Tibial artery (tissue), 4 donors: ENCODE measurements around the gene ADARB1.

Experiments
- DNase-seq, 2 donors: peaks; one replicate each; pipeline ENCODE4 v3.0.0-alpha.2; 2019
- H3K27ac ChIP-seq, 2 donors: fragments of 200-600 bp; sonication (generic) in 1 of 2; 1 replicate in 1 of 2; 2 replicates in 1 of 2; pipeline ENCODE4 v1.5.1; 2018 to 2019; ENCODE audit warnings: mild to moderate bottlenecking in 1 of 2
- H3K27me3 ChIP-seq, 2 donors: fragments of 200-600 bp; sonication (generic) in 1 of 2; one replicate each; pipeline versions ENCODE4 v1.5.1 to v1.6.0; 2016 to 2019
- H3K36me3 ChIP-seq, 3 donors: fragments of 200-600 bp; sonication (generic) in 2 of 3; one replicate each; pipeline ENCODE4 v1.5.1; 2016 to 2019; ENCODE audit warnings: mild to moderate bottlenecking in 2 of 3
- H3K4me1 ChIP-seq, 4 donors: fragments of 200-600 bp; sonication (generic) in 2 of 4; 1 replicate in 3 of 4; 2 replicates in 1 of 4; pipeline ENCODE4 v1.5.1; 2016 to 2019
- H3K4me3 ChIP-seq, 2 donors: fragments of 200-600 bp; sonication (generic) in 1 of 2; 1 replicate in 1 of 2; 2 replicates in 1 of 2; pipeline ENCODE4 v1.5.1; 2018 to 2019; ENCODE audit warnings: mild to moderate bottlenecking in 2 of 2
- H3K9me3 ChIP-seq, 3 donors: fragments of 200-600 bp; sonication (generic) in 1 of 3; one replicate each; pipeline ENCODE4 v1.5.1; 2016 to 2019
- CTCF ChIP-seq, 2 experiments: fragments of 200-600 bp in 1 of 2; fragments of 450-650 bp in 1 of 2; IDR thresholded peaks; one replicate each; pipeline ENCODE4 v1.5.1; 2017 to 2019; ENCODE audit warnings: antibody characterized with exemption in 2 of 2, mild to moderate bottlenecking in 1 of 2, moderate library complexity in 1 of 2
- intact Hi-C: fragments of 100-400 bp; cut with DNase I; formaldehyde crosslinking; loops from one replicate; pipeline ENCODE4 v1.15.0; 2023; ENCODE audit warnings: low total_unique reads

ADARB1 gene

GRCh38 chr21:45225041-45225740 lies 150.8 kb downstream of the ADARB1 start:
- intact Hi-C loops, result loop anchor here (10.0 kb wide), 1 partner anchor 50 kb away; no protein-coding TSS in a partner anchor
- Histone ChIP-seq H3K27me3 (no peaks in the 10 kb centered on the region), H3K27ac (no peak overlapping the region), H3K4me3 (no peak overlapping the region), H3K4me1 (peaks cover 0 to 17% (median 9%) of the 10 kb centered on the region in 4 donors), H3K36me3 (peaks cover 37 to 54% (median 43%) of the 10 kb centered on the region in 3 donors), H3K9me3 (no peaks in the 10 kb centered on the region)
- no peak for DNase-seq
- no peak for TF ChIP-seq CTCF (IDR thresholded peaks at IDR 0.05)

- intact Hi-C loops, result loop anchor here (10.0 kb wide), 1 partner anchor 49 kb away; no protein-coding TSS in a partner anchor
- no peak for DNase-seq
- H3K4me3 ChIP-seq, result no peak overlapping the region
- no peaks in the 10 kb centered on the region for H3K27me3 ChIP-seq
- no peak overlapping the region for H3K27ac ChIP-seq
- H3K4me1 ChIP-seq, result peaks cover 0 to 11% (median 4%) of the 10 kb centered on the region in 4 donors
- H3K36me3 ChIP-seq, result peaks cover 31 to 48% (median 36%) of the 10 kb centered on the region in 3 donors
- no peaks in the 10 kb centered on the region for H3K9me3 ChIP-seq
- TF ChIP-seq CTCF (IDR thresholded peaks at IDR 0.05), result no peak
These were observed 151.5 kb downstream of the ADARB1 start for GRCh38 chr21:45225741-45226327.

- Histone ChIP-seq H3K27me3 (no peaks in the 10 kb centered on the region), H3K36me3 (peaks cover 22 to 39% (median 27%) of the 10 kb centered on the region in 3 donors), H3K9me3 (no peaks in the 10 kb centered on the region), H3K27ac (no peak overlapping the region), H3K4me1 (peaks cover 0 to 11% (median 4%) of the 10 kb centered on the region in 4 donors), H3K4me3 (no peak overlapping the region)
- intact Hi-C loops, result loop anchor here (10.0 kb wide), 1 partner anchor 48 kb away; no protein-coding TSS in a partner anchor
- no peak for TF ChIP-seq CTCF (IDR thresholded peaks at IDR 0.05)
- no peak for DNase-seq
These were observed 152.4 kb downstream of the ADARB1 start for GRCh38 chr21:45226540-45227326.

GRCh38 chr21:45227735-45228134 lies 153.4 kb downstream of the ADARB1 start:
- peaks cover 0 to 11% (median 4%) of the 10 kb centered on the region in 4 donors for H3K4me1 ChIP-seq
- H3K27ac ChIP-seq, result no peak overlapping the region
- no peak for TF ChIP-seq CTCF (IDR thresholded peaks at IDR 0.05)
- H3K27me3 ChIP-seq, result no peaks in the 10 kb centered on the region
- DNase-seq, result no peak
- intact Hi-C loops, result loop anchor here (10.0 kb wide), 1 partner anchor 47 kb away; no protein-coding TSS in a partner anchor
- no peaks in the 10 kb centered on the region for H3K9me3 ChIP-seq
- no peak overlapping the region for H3K4me3 ChIP-seq
- H3K36me3 ChIP-seq, result peaks cover 12 to 28% (median 17%) of the 10 kb centered on the region in 3 donors

GRCh38 chr21:45228171-45228641 lies 153.8 kb downstream of the ADARB1 start:
- TF ChIP-seq CTCF (IDR thresholded peaks at IDR 0.05), result no peak
- Histone ChIP-seq H3K27ac (no peak overlapping the region), H3K4me1 (peaks cover 0 to 11% (median 4%) of the 10 kb centered on the region in 4 donors), H3K27me3 (no peaks in the 10 kb centered on the region), H3K4me3 (no peak overlapping the region), H3K36me3 (peaks cover 7 to 24% (median 13%) of the 10 kb centered on the region in 3 donors), H3K9me3 (no peaks in the 10 kb centered on the region)
- DNase-seq, result peak in 1 of 2 donors; percentile 71
- intact Hi-C loops, result loop anchor here (10.0 kb wide), 1 partner anchor 47 kb away; no protein-coding TSS in a partner anchor
